Mesodermal cell (in vitro differentiated cells): Measurements from ENCODE around the gene SLC12A3.

Experiments
- H3K27ac ChIP-seq: 2 replicates; pipeline ENCODE4 v1.7.0; 2013; ENCODE audit warnings: mild to moderate bottlenecking, low read depth, low read length, moderate library complexity; ENCODE audit not compliant: severe bottlenecking
- H3K36me3 ChIP-seq: 2 replicates; pipeline ENCODE4 v1.7.1; 2013; ENCODE audit warnings: mild to moderate bottlenecking, low read length, moderate library complexity; ENCODE audit not compliant: control insufficient read depth, insufficient read depth
- H3K4me1 ChIP-seq: one replicate; pipeline ENCODE4 v1.7.1; 2013; ENCODE audit warnings: mild to moderate bottlenecking, low read length; ENCODE audit not compliant: insufficient read depth, control insufficient read depth, poor library complexity, severe bottlenecking
- H3K4me3 ChIP-seq: 2 replicates; pipeline ENCODE4 v1.7.0; 2013; ENCODE audit warnings: low read length, control low read depth, mild to moderate bottlenecking; ENCODE audit not compliant: insufficient read depth, poor library complexity, severe bottlenecking; ENCODE audit errors: extremely low read depth
- H3K9me3 ChIP-seq: 2 replicates; pipeline ENCODE4 v1.7.1; 2013; ENCODE audit warnings: mild to moderate bottlenecking, low read length, moderate library complexity; ENCODE audit not compliant: control insufficient read depth
- WGBS, 2 experiments: methylation state at CpG; one replicate each; pipeline ENCODE4 v1.1.5; 2013; ENCODE audit warnings: missing lambda C conversion rate in 2 of 2; ENCODE audit not compliant: insufficient coverage in 2 of 2; 5-methylcytosine and 5-hydroxymethylcytosine counted together

Gene SLC12A3

GRCh38 chr16:56869513-56870275 is 4.7 kb downstream of the SLC12A3 start:
- no peak overlapping the region for H3K27ac ChIP-seq
- H3K9me3 ChIP-seq: no peaks in the 10 kb centered on the region
- no peak overlapping the region for H3K4me3 ChIP-seq
- 92 to 93% methylated on average over 21 to 23 of the region's 24 CpGs for WGBS, 2 experiments
- H3K4me1 ChIP-seq: no peaks in the 10 kb centered on the region
- H3K36me3 ChIP-seq: no peaks in the 10 kb centered on the region

DNA sequence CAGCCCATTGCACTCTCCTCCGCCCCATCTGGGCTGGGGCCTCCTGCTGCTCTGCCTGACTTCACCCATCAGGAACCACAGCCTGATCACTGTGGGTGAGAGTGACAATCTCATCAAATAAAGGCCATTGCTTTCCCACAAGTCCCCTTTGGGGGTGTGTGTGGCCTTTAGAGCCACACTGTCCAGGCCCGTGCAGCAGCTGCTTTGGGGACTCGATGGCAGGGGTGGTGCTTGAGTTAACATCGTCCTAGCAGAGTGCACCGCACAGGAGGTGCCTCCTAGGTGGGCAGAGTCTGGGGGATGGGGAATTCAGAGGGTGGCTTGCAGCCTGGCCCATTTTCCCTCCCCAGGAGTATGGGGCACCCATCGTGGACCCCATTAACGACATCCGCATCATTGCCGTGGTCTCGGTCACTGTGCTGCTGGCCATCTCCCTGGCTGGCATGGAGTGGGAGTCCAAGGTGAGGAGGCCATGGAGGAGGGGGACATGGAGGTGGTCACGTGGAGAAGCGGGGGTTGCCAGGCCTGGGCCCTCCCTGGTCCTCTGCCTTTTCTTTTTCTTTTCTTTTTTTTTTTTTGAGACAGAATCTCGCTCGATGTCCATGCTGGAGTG is 5.4 kb downstream of the SLC12A3 start:
- no peak overlapping the region for H3K4me3 ChIP-seq
- H3K27ac ChIP-seq: no peak overlapping the region
- H3K4me1 ChIP-seq: peaks cover 4% of the 10 kb centered on the region
- H3K36me3 ChIP-seq: no peaks in the 10 kb centered on the region
- no peaks in the 10 kb centered on the region for H3K9me3 ChIP-seq
- 93 to 97% methylated on average over 8 to 13 of the region's 14 CpGs for WGBS, 2 experiments

DNA sequence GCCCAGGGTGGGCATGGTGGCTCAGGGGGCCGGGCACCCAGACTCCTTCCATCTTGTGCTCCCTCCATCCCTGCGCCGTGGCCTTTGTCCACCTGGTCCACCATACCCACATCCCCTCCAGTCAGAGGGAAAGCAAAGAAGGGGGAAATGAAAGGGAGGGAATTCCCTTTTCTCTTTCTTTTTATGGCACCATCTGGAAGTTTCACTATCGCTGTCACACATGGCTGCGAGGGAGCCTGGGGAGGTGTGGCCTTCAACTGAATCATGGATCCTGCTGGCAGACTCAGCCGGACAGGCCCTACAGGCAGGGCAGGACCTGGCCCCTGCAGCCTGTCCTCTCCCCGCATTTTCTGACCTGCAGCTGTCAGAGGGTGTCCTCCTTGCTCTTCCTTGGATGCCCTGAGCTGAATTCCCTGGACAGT is 6.2 kb downstream of the SLC12A3 start:
- 74 to 87% methylated on average over 4 of the region's 7 CpGs for WGBS, 2 experiments
- H3K36me3 ChIP-seq: no peaks in the 10 kb centered on the region
- no peak overlapping the region for H3K27ac ChIP-seq
- H3K9me3 ChIP-seq: no peaks in the 10 kb centered on the region
- peaks cover 4% of the 10 kb centered on the region for H3K4me1 ChIP-seq
- H3K4me3 ChIP-seq: no peak overlapping the region

GRCh38 chr16:56872863-56873391 is 7.9 kb downstream of the SLC12A3 start:
- Histone ChIP-seq H3K9me3 (no peaks in the 10 kb centered on the region), H3K4me3 (no peak overlapping the region), H3K4me1 (peaks cover 4% of the 10 kb centered on the region), H3K27ac (no peak overlapping the region), H3K36me3 (no peaks in the 10 kb centered on the region)
- 93 to 98% methylated on average over 5 to 7 of the region's 10 CpGs for WGBS, 2 experiments

- Histone ChIP-seq H3K4me1 (peaks cover 4% of the 10 kb centered on the region), H3K4me3 (no peak overlapping the region), H3K36me3 (no peaks in the 10 kb centered on the region), H3K27ac (no peak overlapping the region), H3K9me3 (no peaks in the 10 kb centered on the region)
- WGBS, 2 experiments: 86% methylated on average over 9 to 11 of the region's 11 CpGs
Observed at GRCh38 chr16:56874800-56875199, 9.8 kb downstream of the SLC12A3 start.

- WGBS, 2 experiments: 89 to 92% methylated on average over 1 to 2 of the region's 4 CpGs
- H3K4me1 ChIP-seq: peaks cover 4% of the 10 kb centered on the region
- H3K36me3 ChIP-seq: no peaks in the 10 kb centered on the region
- H3K9me3 ChIP-seq: no peaks in the 10 kb centered on the region
- no peak overlapping the region for H3K4me3 ChIP-seq
- H3K27ac ChIP-seq: no peak overlapping the region
Observed at GRCh38 chr16:56876048-56876447, 11.0 kb downstream of the SLC12A3 start.

DNA sequence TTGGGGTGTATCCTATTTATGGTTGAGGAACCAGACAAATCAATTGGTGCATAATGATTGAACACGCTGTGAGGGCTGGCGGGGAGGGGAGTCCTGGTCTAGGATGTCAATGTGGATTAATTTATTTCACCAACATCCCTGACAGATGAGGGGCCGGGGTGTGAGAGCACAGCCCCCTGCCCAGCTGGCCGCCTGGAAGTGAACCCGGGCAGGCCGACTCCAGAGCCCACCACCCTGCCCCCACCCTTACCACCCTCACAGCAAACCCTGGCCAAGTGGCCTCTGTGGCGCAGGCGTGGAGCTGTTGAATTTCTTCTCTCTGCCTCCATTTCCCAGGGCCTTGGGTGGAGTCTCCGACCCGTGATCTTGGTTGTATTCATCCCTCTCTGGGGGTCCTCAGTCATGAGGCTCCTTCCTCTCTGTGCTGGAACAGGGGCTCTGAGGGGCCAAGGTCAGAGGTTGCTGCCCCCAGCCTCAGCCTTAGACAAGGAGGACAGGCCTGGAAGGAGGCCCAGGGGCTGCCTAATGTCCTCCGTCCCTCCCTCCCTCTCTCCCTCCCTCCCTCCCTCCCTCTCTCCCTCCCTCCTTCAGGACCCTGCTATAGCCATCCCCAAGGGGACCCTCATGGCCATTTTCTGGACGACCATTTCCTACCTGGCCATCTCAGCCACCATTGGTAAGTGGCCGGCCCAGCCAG is 12.6 kb downstream of the SLC12A3 start:
- no peak overlapping the region for H3K27ac ChIP-seq
- WGBS, 2 experiments: 91 to 98% methylated on average over 6 to 8 of the region's 13 CpGs
- no peak overlapping the region for H3K4me3 ChIP-seq
- no peaks in the 10 kb centered on the region for H3K9me3 ChIP-seq
- peaks cover 4% of the 10 kb centered on the region for H3K4me1 ChIP-seq
- no peaks in the 10 kb centered on the region for H3K36me3 ChIP-seq

DNA sequence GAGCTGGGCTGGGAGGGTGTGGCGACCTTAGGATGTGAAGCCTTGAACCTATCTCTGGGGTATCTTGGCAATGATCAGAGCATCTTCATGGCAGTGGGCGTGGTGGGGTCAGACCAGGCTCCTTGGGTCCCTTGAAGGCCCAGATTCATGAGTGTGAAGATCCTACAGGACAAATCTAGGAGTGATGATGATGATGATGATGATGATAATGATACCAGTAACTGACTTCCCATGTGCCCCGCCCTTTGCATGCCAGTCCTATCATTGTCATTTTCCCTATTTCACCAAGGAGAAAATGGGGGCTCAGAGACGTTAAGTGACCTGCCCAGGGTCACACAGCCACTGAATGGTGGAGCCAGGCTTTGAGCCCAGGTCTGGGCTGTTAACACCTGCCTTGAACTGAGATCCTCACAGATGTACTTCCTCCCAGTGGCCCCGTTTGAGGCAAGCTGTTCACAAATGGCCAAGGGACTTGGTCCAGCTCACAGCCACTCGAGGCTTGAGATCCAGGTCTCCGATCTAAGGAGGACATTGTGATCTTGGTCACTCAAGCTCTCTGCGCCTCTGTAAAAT is 13.4 kb downstream of the SLC12A3 start:
- no peak overlapping the region for H3K27ac ChIP-seq
- no peaks in the 10 kb centered on the region for H3K9me3 ChIP-seq
- 92% methylated on average over 7 of the region's 8 CpGs for WGBS, 2 experiments
- peaks cover 4% of the 10 kb centered on the region for H3K4me1 ChIP-seq
- no peak overlapping the region for H3K4me3 ChIP-seq
- H3K36me3 ChIP-seq: no peaks in the 10 kb centered on the region

DNA sequence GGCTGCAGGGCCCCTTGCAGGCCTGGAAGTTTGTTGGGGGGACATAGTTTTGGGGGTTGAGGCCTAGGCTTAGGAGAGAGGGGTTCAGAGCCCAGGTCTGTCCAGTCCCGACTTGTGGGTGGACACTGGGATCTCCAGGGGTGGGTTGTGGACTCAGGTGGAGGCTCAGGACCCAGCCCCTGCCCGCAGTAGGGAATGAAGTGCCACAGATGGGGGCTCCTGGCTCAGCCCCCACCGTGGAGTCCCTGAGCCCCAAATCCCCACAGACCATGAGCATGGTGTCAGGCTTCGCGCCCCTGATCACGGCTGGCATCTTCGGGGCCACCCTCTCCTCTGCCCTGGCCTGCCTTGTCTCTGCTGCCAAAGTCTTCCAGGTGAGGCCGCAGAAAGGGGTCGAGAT is 14.3 kb downstream of the SLC12A3 start:
- H3K36me3 ChIP-seq: no peaks in the 10 kb centered on the region
- 86 to 89% methylated on average over 9 of the region's 9 CpGs for WGBS, 2 experiments
- H3K4me1 ChIP-seq: peaks cover 4% of the 10 kb centered on the region
- H3K27ac ChIP-seq: no peak overlapping the region
- H3K4me3 ChIP-seq: no peak overlapping the region
- no peaks in the 10 kb centered on the region for H3K9me3 ChIP-seq

DNA sequence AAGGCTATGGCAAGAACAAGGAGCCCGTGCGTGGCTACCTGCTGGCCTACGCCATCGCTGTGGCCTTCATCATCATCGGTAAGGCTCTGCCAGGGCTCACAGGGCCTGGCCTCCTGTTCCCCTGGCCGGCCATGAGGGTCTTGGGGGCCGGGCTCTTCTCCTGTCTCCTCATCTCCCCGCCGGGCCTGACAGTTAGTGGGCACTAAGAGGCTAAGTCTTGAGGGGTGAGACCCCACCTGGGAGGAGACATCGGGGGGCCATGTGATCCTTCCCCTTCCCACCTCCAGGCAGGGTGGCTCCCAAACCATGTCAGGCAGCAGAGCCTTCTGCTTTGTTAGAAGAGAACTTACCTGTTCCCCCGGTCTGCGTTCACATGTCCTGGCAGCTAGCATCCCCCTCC is 15.2 kb downstream of the SLC12A3 start:
- no peak overlapping the region for H3K4me3 ChIP-seq
- no peaks in the 10 kb centered on the region for H3K36me3 ChIP-seq
- H3K27ac ChIP-seq: no peak overlapping the region
- WGBS, 2 experiments: 90 to 96% methylated on average over 8 to 10 of the region's 12 CpGs
- no peaks in the 10 kb centered on the region for H3K9me3 ChIP-seq
- peaks cover 1% of the 10 kb centered on the region for H3K4me1 ChIP-seq
